Epithelial cell of esophagus (primary cell): ENCODE data around the gene GLE1.
"Not testable (repeated sequence)": the region's sequence is repeated elsewhere in the genome, so short reads cannot be mapped to it uniquely, and the experiment has no call there.

Experiments
- DNase-seq: peaks from one replicate; pipeline ENCODE4 v3.0.0; 2010; ENCODE audit warnings: low read depth
- H3K4me3 ChIP-seq: 2 replicates; pipeline ENCODE4 v1.5.1; 2011; ENCODE audit warnings: mild to moderate bottlenecking, low read length, control low read depth
- CTCF ChIP-seq: IDR thresholded peaks from 2 replicates; pipeline ENCODE4 v1.5.1; 2011; ENCODE audit warnings: low read depth, mild to moderate bottlenecking, low read length, control low read depth, inconsistent platforms; ENCODE audit not compliant: insufficient read depth; ENCODE audit errors: missing control alignments

Gene GLE1

GRCh38 chr9:128494746-128495129 lies 9.8 kb upstream of the GLE1 start:
- TF ChIP-seq CTCF = no peak
- no peak overlapping the region for H3K4me3 ChIP-seq
- no peak for DNase-seq

- peak; percentile 33 for DNase-seq
- no peak for TF ChIP-seq CTCF
- H3K4me3 ChIP-seq = no peak overlapping the region
Measured at GRCh38 chr9:128495296-128495695, 9.2 kb upstream of the GLE1 start.

GRCh38 chr9:128495804-128496417 lies 8.6 kb upstream of the GLE1 start:
- no peak overlapping the region for H3K4me3 ChIP-seq
- TF ChIP-seq CTCF = no peak
- DNase-seq = peak; percentile 2

GRCh38 chr9:128497824-128498610 lies 6.5 kb upstream of the GLE1 start:
- no peak for DNase-seq
- H3K4me3 ChIP-seq = no peak overlapping the region
- TF ChIP-seq CTCF = no peak

- no peak overlapping the region for H3K4me3 ChIP-seq
- no peak for DNase-seq
- TF ChIP-seq CTCF = no peak
Measured at GRCh38 chr9:128498911-128499310, 5.6 kb upstream of the GLE1 start.

- TF ChIP-seq CTCF = no peak
- no peak overlapping the region for H3K4me3 ChIP-seq
- no peak for DNase-seq
Measured at GRCh38 chr9:128499920-128500319, 4.6 kb upstream of the GLE1 start.

- H3K4me3 ChIP-seq, DNase-seq: not testable (repeated sequence)
Measured at GRCh38 chr9:128503415-128503825, 1.1 kb upstream of the GLE1 start.
